ENCODE data around the gene SLC10A3. TPM values are rescaled to one million over a fixed set of nuclear protein-coding genes. Genes with fewer than 3 reads are reported as not detected.

The SLC10A3 gene
- total and polyA plus RNA-seq, 2 donors (not counting 1 experiment from before 2014, with no cell fraction given): 17.9 to 36.9 TPM

DNA sequence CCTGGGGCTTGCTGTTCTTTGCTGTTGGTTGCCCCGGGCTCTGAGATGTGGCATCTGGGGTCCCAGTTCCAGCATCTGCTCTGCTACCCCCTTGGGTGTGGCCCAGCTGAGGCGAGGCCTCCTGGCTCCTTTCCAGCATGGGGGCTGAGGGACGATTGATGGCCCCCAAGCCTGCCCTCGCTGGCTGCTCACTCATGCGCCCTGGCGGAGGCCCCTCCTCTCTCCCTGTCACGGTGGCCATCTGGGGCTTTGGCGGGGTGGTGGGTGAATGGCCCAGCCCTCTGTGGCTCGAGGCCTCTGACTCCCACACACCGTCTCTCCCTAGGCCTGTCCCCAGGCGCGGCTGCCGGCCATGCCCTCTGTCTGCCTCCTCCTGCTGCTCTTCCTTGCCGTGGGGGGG, 30.6 kb downstream of the SLC10A3 start:
- H3K27ac Mint-ChIP-seq: peak overlapping the region; percentile 20
- peaks cover 0 to 8% of the 10 kb centered on the region in 2 experiments for H3K36me3 ChIP-seq (replicated peaks in 1 of 2; ENCODE audit: control extremely low read depth in 1 of 2, control insufficient read depth in 1 of 2, extremely low read depth in 1 of 2, insufficient read depth in 2 of 2, low read length in 1 of 2)
- ChIA-PET POLR2A (interaction anchor here (1.3 to 2.2 kb wide), 3 partner anchors 17 to 62 kb away, joined by 3 to 7 read pairs (median 6); partner anchors contain the start of genes RPL10 and TAFAZZIN), CTCF (interaction anchor here (1.2 kb wide), 1 partner anchor 8 kb away, joined by 3 read pairs; no protein-coding TSS in a partner anchor)
- intact Hi-C loops (cut with micrococcal nuclease): loop anchor here (5.0 kb wide), 3 partner anchors 32 to 57 kb away; partner anchors contain the start of genes FAM3A, SLC10A3 and TAFAZZIN
- ATAC-seq (ENCODE audit: low read depth) (no peak), DNase-seq (no peak)
- H3K27me3 ChIP-seq (replicated peaks in 1 of 4; ENCODE audit: control extremely low read depth in 1 of 4, control insufficient read depth in 3 of 4, insufficient read depth in 4 of 4, low read length in 3 of 4): no peaks in the 10 kb centered on the region
- H3K4me3 ChIP-seq (ENCODE audit: control extremely low read depth in 1 of 5, extremely low read depth in 1 of 5, insufficient read depth in 1 of 5, low read depth in 2 of 5, low read length in 4 of 5): no peak overlapping the region
- peak overlapping the region; percentile 59 for H3K4me3 Mint-ChIP-seq
- H3K9me3 Mint-ChIP-seq (ENCODE audit: insufficient read depth): no peaks in the 10 kb centered on the region
- H4K20me1 ChIP-seq (ENCODE audit: control insufficient read depth, insufficient read depth, low read length, poor library complexity, severe bottlenecking): no peaks in the 10 kb centered on the region
- H3K27ac ChIP-seq (ENCODE audit: low read length in 2 of 2): no peak overlapping the region
- no peak overlapping the region for H3K9ac ChIP-seq (ENCODE audit: low read length)
- no peak for TF ChIP-seq EZH2 (IDR thresholded peaks at IDR 0.05; ENCODE audit: borderline replicate concordance, insufficient read depth, low read depth, low read length, poor library complexity, severe bottlenecking)
- TF ChIP-seq, protein P1, sequence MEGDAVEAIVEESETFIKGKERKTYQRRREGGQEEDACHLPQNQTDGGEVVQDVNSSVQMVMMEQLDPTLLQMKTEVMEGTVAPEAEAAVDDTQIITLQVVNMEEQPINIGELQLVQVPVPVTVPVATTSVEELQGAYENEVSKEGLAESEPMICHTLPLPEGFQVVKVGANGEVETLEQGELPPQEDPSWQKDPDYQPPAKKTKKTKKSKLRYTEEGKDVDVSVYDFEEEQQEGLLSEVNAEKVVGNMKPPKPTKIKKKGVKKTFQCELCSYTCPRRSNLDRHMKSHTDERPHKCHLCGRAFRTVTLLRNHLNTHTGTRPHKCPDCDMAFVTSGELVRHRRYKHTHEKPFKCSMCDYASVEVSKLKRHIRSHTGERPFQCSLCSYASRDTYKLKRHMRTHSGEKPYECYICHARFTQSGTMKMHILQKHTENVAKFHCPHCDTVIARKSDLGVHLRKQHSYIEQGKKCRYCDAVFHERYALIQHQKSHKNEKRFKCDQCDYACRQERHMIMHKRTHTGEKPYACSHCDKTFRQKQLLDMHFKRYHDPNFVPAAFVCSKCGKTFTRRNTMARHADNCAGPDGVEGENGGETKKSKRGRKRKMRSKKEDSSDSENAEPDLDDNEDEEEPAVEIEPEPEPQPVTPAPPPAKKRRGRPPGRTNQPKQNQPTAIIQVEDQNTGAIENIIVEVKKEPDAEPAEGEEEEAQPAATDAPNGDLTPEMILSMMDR (IDR thresholded peaks at IDR 0.05): no peak
- no peaks in the 10 kb centered on the region for H3K9me3 ChIP-seq (ENCODE audit: control extremely low read depth in 1 of 3, control insufficient read depth in 2 of 3, insufficient read depth in 1 of 3, low read length in 2 of 3)
- H2AFZ ChIP-seq (ENCODE audit: insufficient read depth, low read depth, low read length, poor library complexity, severe bottlenecking): no peak overlapping the region
- H3K4me1 ChIP-seq (ENCODE audit: control insufficient read depth in 2 of 2, insufficient read depth in 2 of 2, low read length in 2 of 2): peaks cover 6 to 18% of the 10 kb centered on the region in 2 donors
- H3K79me2 ChIP-seq (ENCODE audit: control insufficient read depth, insufficient read depth, low read length): peaks cover 22% of the 10 kb centered on the region
- peaks cover 14% of the 10 kb centered on the region for H3K4me1 Mint-ChIP-seq
- H3K27me3 Mint-ChIP-seq: no peaks in the 10 kb centered on the region
- WGBS (ENCODE audit: insufficient coverage): 83% methylated on average over 5 of the region's 14 CpGs
- H3K4me2 ChIP-seq (replicated peaks; ENCODE audit: low read depth, low read length, poor library complexity, severe bottlenecking): peak overlapping the region; percentile 85

Measured in B cell (primary cell).